Measurements from ENCODE around the gene SHANK3. TPM values are rescaled to one million over a fixed set of nuclear protein-coding genes. Genes with fewer than 3 reads are reported as not detected.
A peak's percentile ranks its signal among the peaks of the same experiment; 100 is the strongest.

The SHANK3 gene
- total RNA-seq, 1 donor from 2014 or later: 223 TPM

GRCh38 chr22:50708996-50709395, 36.4 kb downstream of the SHANK3 start:
- no peak for TF ChIP-seq CTCF (IDR thresholded peaks at IDR 0.05; ENCODE audit: unreplicated experiment)
- Mint-ChIP-seq H3K9me3 (ENCODE audit: unreplicated experiment) (no peaks in the 10 kb centered on the region), H3K36me3 (ENCODE audit: low read depth, unreplicated experiment) (peaks cover 66% of the 10 kb centered on the region), H3K27ac (ENCODE audit: unreplicated experiment) (peak overlapping the region; percentile 66), H3K4me1 (ENCODE audit: unreplicated experiment) (peaks cover 18% of the 10 kb centered on the region), H3K27me3 (ENCODE audit: unreplicated experiment) (peaks cover 53% of the 10 kb centered on the region), H3K4me3 (ENCODE audit: unreplicated experiment) (peak overlapping the region; percentile 70)
- no peak for DNase-seq (ENCODE audit: low spot score)

- H3K36me3 Mint-ChIP-seq (ENCODE audit: low read depth, unreplicated experiment): peaks cover 60% of the 10 kb centered on the region
- no peaks in the 10 kb centered on the region for H3K9me3 Mint-ChIP-seq (ENCODE audit: unreplicated experiment)
- no peak overlapping the region for H3K4me3 Mint-ChIP-seq (ENCODE audit: unreplicated experiment)
- peaks cover 18% of the 10 kb centered on the region for H3K4me1 Mint-ChIP-seq (ENCODE audit: unreplicated experiment)
- no peak for TF ChIP-seq CTCF (IDR thresholded peaks at IDR 0.05; ENCODE audit: unreplicated experiment)
- H3K27ac Mint-ChIP-seq (ENCODE audit: unreplicated experiment): peak overlapping the region; percentile 90
- H3K27me3 Mint-ChIP-seq (ENCODE audit: unreplicated experiment): peaks cover 55% of the 10 kb centered on the region
- no peak for DNase-seq (ENCODE audit: low spot score)
Observed at GRCh38 chr22:50710221-50710620, 37.6 kb downstream of the SHANK3 start.

GRCh38 chr22:50710886-50711285, 38.3 kb downstream of the SHANK3 start:
- Mint-ChIP-seq H3K9me3 (ENCODE audit: unreplicated experiment) (no peaks in the 10 kb centered on the region), H3K27ac (ENCODE audit: unreplicated experiment) (peak overlapping the region; percentile 90), H3K36me3 (ENCODE audit: low read depth, unreplicated experiment) (peaks cover 59% of the 10 kb centered on the region), H3K4me1 (ENCODE audit: unreplicated experiment) (peaks cover 18% of the 10 kb centered on the region), H3K4me3 (ENCODE audit: unreplicated experiment) (peak overlapping the region; percentile 87), H3K27me3 (ENCODE audit: unreplicated experiment) (peaks cover 56% of the 10 kb centered on the region)
- no peak for DNase-seq (ENCODE audit: low spot score)
- TF ChIP-seq CTCF (IDR thresholded peaks at IDR 0.05; ENCODE audit: unreplicated experiment): no peak

- H3K4me1 Mint-ChIP-seq (ENCODE audit: unreplicated experiment): peaks cover 24% of the 10 kb centered on the region
Observed at GRCh38 chr22:50711446-50712340, 39.1 kb downstream of the SHANK3 start.

More at GRCh38 chr22:50711446-50712340, 39.1 kb downstream of the SHANK3 start:
- Mint-ChIP-seq H3K36me3 (ENCODE audit: low read depth, unreplicated experiment) (peaks cover 60% of the 10 kb centered on the region), H3K27me3 (ENCODE audit: unreplicated experiment) (peaks cover 56% of the 10 kb centered on the region), H3K4me3 (ENCODE audit: unreplicated experiment) (peak overlapping the region; percentile 87), H3K27ac (ENCODE audit: unreplicated experiment) (no peak overlapping the region), H3K9me3 (ENCODE audit: unreplicated experiment) (no peaks in the 10 kb centered on the region)
- no peak for DNase-seq (ENCODE audit: low spot score)
- TF ChIP-seq CTCF (IDR thresholded peaks at IDR 0.05; ENCODE audit: unreplicated experiment): no peak
